H9 (cell line): Measurements from ENCODE around the gene ADAMTSL3. TPM values are rescaled to one million over a fixed set of nuclear protein-coding genes. Genes with fewer than 3 reads are reported as not detected.

Experiments used
- DNase-seq: peaks from one replicate; pipeline ENCODE4 v3.0.0-alpha.2; 2017
- H2AFZ ChIP-seq: one replicate; pipeline ENCODE4 v1.6.1; 2013; ENCODE audit warnings: mild to moderate bottlenecking, low read length, control low read depth, moderate library complexity
- H2AK5ac ChIP-seq: 2 replicates; pipeline ENCODE4 v1.6.1; 2013; ENCODE audit warnings: low read length, control low read depth, mixed read lengths; ENCODE audit not compliant: insufficient read length
- H2BK120ac ChIP-seq: one replicate; pipeline ENCODE4 v1.6.1; 2013; ENCODE audit warnings: low read depth, mild to moderate bottlenecking, low read length, control low read depth, inconsistent platforms; ENCODE audit not compliant: poor library complexity, severe bottlenecking
- H2BK12ac ChIP-seq: 2 replicates; pipeline ENCODE4 v1.6.1; 2013; ENCODE audit warnings: low read length, control low read depth, mixed read lengths, low read depth; ENCODE audit not compliant: insufficient read length
- H2BK15ac ChIP-seq: 2 replicates; pipeline ENCODE4 v1.6.1; 2013; ENCODE audit warnings: low read depth, low read length, control low read depth
- H2BK20ac ChIP-seq: one replicate; pipeline ENCODE4 v1.6.1; 2013; ENCODE audit warnings: low read depth, mild to moderate bottlenecking, low read length, control low read depth, inconsistent platforms; ENCODE audit not compliant: poor library complexity, severe bottlenecking
- H2BK5ac ChIP-seq: 2 replicates; pipeline ENCODE4 v1.6.1; 2013; ENCODE audit warnings: low read length, control low read depth, mixed read lengths; ENCODE audit not compliant: insufficient read length
- H3K14ac ChIP-seq: 2 replicates; pipeline ENCODE4 v1.6.1; 2013; ENCODE audit warnings: low read length, control low read depth; ENCODE audit not compliant: insufficient read depth
- H3K18ac ChIP-seq: 2 replicates; pipeline ENCODE4 v1.6.1; 2013; ENCODE audit warnings: low read depth, mild to moderate bottlenecking, mixed read lengths, low read length, control low read depth; ENCODE audit not compliant: insufficient read length
- H3K23ac ChIP-seq: 2 replicates; pipeline ENCODE4 v1.6.1; 2013; ENCODE audit warnings: low read length, control low read depth, mixed read lengths, low read depth; ENCODE audit not compliant: insufficient read length
- H3K23me2 ChIP-seq: 2 replicates; pipeline ENCODE4 v1.6.1; 2013; ENCODE audit warnings: low read depth, mild to moderate bottlenecking, mixed read lengths, low read length, control low read depth; ENCODE audit not compliant: insufficient read length, poor library complexity, severe bottlenecking
- H3K27ac ChIP-seq: 2 replicates; pipeline ENCODE4 v1.5.1; 2013; ENCODE audit warnings: low read length, control low read depth, mixed read lengths, low read depth; ENCODE audit not compliant: insufficient read length
- H3K27me3 ChIP-seq: 2 replicates; pipeline ENCODE4 v1.6.1; 2013; ENCODE audit warnings: low read length, control low read depth, inconsistent platforms; ENCODE audit not compliant: insufficient read depth
- H3K4ac ChIP-seq: 2 replicates; pipeline ENCODE4 v1.6.1; 2013; ENCODE audit warnings: low read depth, mild to moderate bottlenecking, control low read depth, inconsistent platforms, low read length, moderate library complexity
- H3K4me1 ChIP-seq: 2 replicates; pipeline ENCODE4 v1.6.1; 2013; ENCODE audit warnings: low read length, control low read depth, inconsistent platforms; ENCODE audit not compliant: insufficient read depth
- H3K4me2 ChIP-seq: 2 replicates; pipeline ENCODE4 v1.6.1; 2013; ENCODE audit warnings: low read length, control low read depth, mixed read lengths; ENCODE audit not compliant: insufficient read length, insufficient read depth
- H3K56ac ChIP-seq: 2 replicates; pipeline ENCODE4 v1.6.1; 2013; ENCODE audit warnings: low read depth, mild to moderate bottlenecking, mixed read lengths, low read length, control low read depth; ENCODE audit not compliant: insufficient read length
- H3K79me1 ChIP-seq: 2 replicates; pipeline ENCODE4 v1.6.1; 2013; ENCODE audit warnings: low read depth, mild to moderate bottlenecking, moderate library complexity, low read length, control low read depth, inconsistent platforms; ENCODE audit not compliant: insufficient read depth, poor library complexity, severe bottlenecking
- H3K79me2 ChIP-seq: 2 replicates; pipeline ENCODE4 v1.6.1; 2013; ENCODE audit warnings: low read length, control low read depth, inconsistent platforms; ENCODE audit not compliant: insufficient read depth
- H3K9ac ChIP-seq: 2 replicates; pipeline ENCODE4 v1.6.1; 2013; ENCODE audit warnings: low read length, control low read depth, mixed read lengths; ENCODE audit not compliant: insufficient read length; ENCODE audit errors: extremely low read depth
- H3K9me3 ChIP-seq: one replicate; pipeline ENCODE4 v1.6.1; 2013; ENCODE audit warnings: low read depth, low read length, inconsistent platforms; ENCODE audit not compliant: control insufficient read depth
- H3T11ph ChIP-seq: one replicate; pipeline ENCODE4 v1.6.1; 2013; ENCODE audit warnings: mild to moderate bottlenecking, low read length, control low read depth, inconsistent platforms
- H4K20me1 ChIP-seq: one replicate; pipeline ENCODE4 v1.6.1; 2013; ENCODE audit not compliant: control insufficient read depth, insufficient read length, insufficient read depth
- H4K5ac ChIP-seq: 2 replicates; pipeline ENCODE4 v1.6.1; 2013; ENCODE audit warnings: low read depth, mild to moderate bottlenecking, mixed read lengths, low read length, control low read depth; ENCODE audit not compliant: insufficient read length
- H4K8ac ChIP-seq: replicated peaks from 2 replicates; pipeline ENCODE4 v1.6.1; 2013; ENCODE audit warnings: low read length, control low read depth, mixed read lengths, low read depth; ENCODE audit not compliant: insufficient read length
- H4K91ac ChIP-seq: 2 replicates; pipeline ENCODE4 v1.6.1; 2013; ENCODE audit warnings: low read depth, mild to moderate bottlenecking, moderate library complexity, mixed read lengths, low read length, control low read depth; ENCODE audit not compliant: insufficient read length
- H3K27ac Mint-ChIP-seq, 3 experiments: 2 replicates in 2 of 3; 3 replicates in 1 of 3; pipeline ENCODE4 v1.8.0; 2020 to 2021; ENCODE audit warnings: mixed read lengths in 3 of 3, mild to moderate bottlenecking in 1 of 3, moderate library complexity in 1 of 3
- H3K27me3 Mint-ChIP-seq: 2 replicates; pipeline ENCODE4 v1.8.0; 2021; ENCODE audit warnings: low read depth, mild to moderate bottlenecking, moderate library complexity, mixed read lengths
- H3K36me3 Mint-ChIP-seq, 3 experiments: 2 replicates in 2 of 3; 3 replicates in 1 of 3; pipeline ENCODE4 v1.8.0; 2020 to 2021; ENCODE audit warnings: low read depth in 3 of 3, mixed read lengths in 3 of 3; ENCODE audit not compliant: insufficient read depth in 1 of 3
- H3K4me1 Mint-ChIP-seq, 2 experiments: 2 replicates each; pipeline ENCODE4 v1.8.0; 2020; ENCODE audit warnings: mixed read lengths in 2 of 2
- H3K4me3 Mint-ChIP-seq, 2 experiments: 2 replicates in 1 of 2; 3 replicates in 1 of 2; pipeline ENCODE4 v1.8.0; 2020 to 2021; ENCODE audit warnings: mild to moderate bottlenecking in 2 of 2, mixed read lengths in 2 of 2, moderate library complexity in 1 of 2
- H3K9me3 Mint-ChIP-seq, 2 experiments: 2 replicates in 1 of 2; 3 replicates in 1 of 2; pipeline ENCODE4 v1.8.0; 2020; ENCODE audit warnings: mild to moderate bottlenecking in 2 of 2, mixed read lengths in 2 of 2, moderate library complexity in 1 of 2
- CTCF ChIP-seq: fragments of 200-600 bp; sonication (generic); conservative IDR thresholded peaks from 3 replicates; pipeline ENCODE4 v1.8.0; 2021; ENCODE audit warnings: antibody characterized with exemption, mild to moderate bottlenecking
- WGBS: extraction: QIAGEN DNeasy Blood & Tissue Kit; methylation state at CpG from one replicate; pipeline ENCODE4 v1.1.7; 2013; ENCODE audit warnings: missing lambda C conversion rate, low lambda C conversion rate, mixed read lengths; ENCODE audit not compliant: insufficient read length; ENCODE audit errors: extremely low coverage; 5-methylcytosine and 5-hydroxymethylcytosine counted together
- total RNA-seq: library from RNA; stranded (reverse); gene quantifications from 2 replicates; pipeline ENCODE4 v1.2.1, GENCODE V29; 2021

The ADAMTSL3 gene
- total RNA-seq, 1 experiment from 2014 or later: 0.39 TPM

GRCh38 chr15:83898361-83898760 lies 244.4 kb downstream of the ADAMTSL3 start:
- no peaks in the 10 kb centered on the region for H3K9me3 ChIP-seq
- WGBS: no CpG with 5 or more reads among the region's 2 CpGs
- no peak overlapping the region for H2BK15ac ChIP-seq
- no peak overlapping the region for H2BK120ac ChIP-seq
- no peak overlapping the region for H3K23ac ChIP-seq
- H3K9ac ChIP-seq: no peak overlapping the region
- H3K27ac ChIP-seq: no peak overlapping the region
- H4K91ac ChIP-seq: no peak overlapping the region
- H3K4me2 ChIP-seq: no peak overlapping the region
- H2BK5ac ChIP-seq: no peak overlapping the region
- no peaks in the 10 kb centered on the region for H4K20me1 ChIP-seq
- no peak overlapping the region for H2BK12ac ChIP-seq
- H3K4me1 Mint-ChIP-seq: no peaks in the 10 kb centered on the region; a peak in 1 of 4 replicates
- H2AFZ ChIP-seq: no peak overlapping the region
- TF ChIP-seq CTCF: no peak
- H3K23me2 ChIP-seq: no peaks in the 10 kb centered on the region
- H3K4me3 Mint-ChIP-seq: no peak overlapping the region
- H3K27me3 Mint-ChIP-seq: peaks cover 4% of the 10 kb centered on the region
- no peaks in the 10 kb centered on the region for H3K79me1 ChIP-seq
- no peak overlapping the region for H3K27ac Mint-ChIP-seq
- no peak overlapping the region for H4K8ac ChIP-seq
- no peaks in the 10 kb centered on the region for H3K27me3 ChIP-seq
- no peak overlapping the region for H3K56ac ChIP-seq
- H3K4me1 ChIP-seq: no peaks in the 10 kb centered on the region
- H3K14ac ChIP-seq: no peak overlapping the region
- no peak overlapping the region for H3T11ph ChIP-seq
- no peak for DNase-seq
- H3K79me2 ChIP-seq: no peaks in the 10 kb centered on the region
- no peak overlapping the region for H4K5ac ChIP-seq
- no peaks in the 10 kb centered on the region for H3K9me3 Mint-ChIP-seq
- H3K36me3 Mint-ChIP-seq: no peaks in the 10 kb centered on the region
- H2AK5ac ChIP-seq: no peak overlapping the region
- no peak overlapping the region for H3K4ac ChIP-seq
- no peak overlapping the region for H3K18ac ChIP-seq
- H2BK20ac ChIP-seq: no peak overlapping the region
